Stomach (tissue), 4 donors: ENCODE data around the gene ATP23.

ENCODE experiments used
- EP300 ChIP-seq: sonication (generic); formaldehyde crosslinking; IDR thresholded peaks from one replicate; pipeline ENCODE4 v1.6.1; 2017; ENCODE audit warnings: antibody characterized with exemption
- POLR2AphosphoS5 ChIP-seq, 3 donors: sonication (generic); formaldehyde crosslinking; IDR thresholded peaks; one replicate each; pipeline ENCODE4 v1.6.1; 2016; ENCODE audit warnings: antibody characterized with exemption in 3 of 3
- TF ChIP-seq, protein P1 (sequence below), 7 experiments: fragments of 450-650 bp in 4 of 7; fragments of 200-600 bp in 3 of 7; sonication (generic) in 3 of 7; IDR thresholded peaks; one replicate each; pipeline ENCODE4 v1.5.1; 2016 to 2019; ENCODE audit warnings: antibody characterized with exemption in 7 of 7, control low read depth in 2 of 7, mild to moderate bottlenecking in 1 of 7

DNA sequence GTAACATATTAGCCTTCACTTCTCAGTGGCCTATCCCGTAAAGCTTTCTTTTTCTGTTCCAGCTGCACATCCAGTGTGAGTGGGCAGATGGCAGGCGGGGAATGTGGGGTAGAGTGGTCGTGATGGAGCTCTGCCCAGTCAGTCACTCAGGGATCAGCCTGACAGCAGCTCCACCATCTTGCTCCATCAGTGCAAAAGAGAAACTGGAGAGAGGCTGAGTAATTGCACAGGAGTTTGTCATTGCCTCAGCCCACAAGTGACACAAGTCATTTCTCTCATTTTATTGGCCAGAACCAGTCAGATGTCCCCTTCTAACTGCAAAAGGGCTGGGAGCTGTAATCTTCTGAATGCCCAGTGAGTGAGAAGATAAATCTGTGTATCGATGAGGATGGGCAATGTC is 66.5 kb downstream of the ATP23 start:
- TF ChIP-seq, protein P1, sequence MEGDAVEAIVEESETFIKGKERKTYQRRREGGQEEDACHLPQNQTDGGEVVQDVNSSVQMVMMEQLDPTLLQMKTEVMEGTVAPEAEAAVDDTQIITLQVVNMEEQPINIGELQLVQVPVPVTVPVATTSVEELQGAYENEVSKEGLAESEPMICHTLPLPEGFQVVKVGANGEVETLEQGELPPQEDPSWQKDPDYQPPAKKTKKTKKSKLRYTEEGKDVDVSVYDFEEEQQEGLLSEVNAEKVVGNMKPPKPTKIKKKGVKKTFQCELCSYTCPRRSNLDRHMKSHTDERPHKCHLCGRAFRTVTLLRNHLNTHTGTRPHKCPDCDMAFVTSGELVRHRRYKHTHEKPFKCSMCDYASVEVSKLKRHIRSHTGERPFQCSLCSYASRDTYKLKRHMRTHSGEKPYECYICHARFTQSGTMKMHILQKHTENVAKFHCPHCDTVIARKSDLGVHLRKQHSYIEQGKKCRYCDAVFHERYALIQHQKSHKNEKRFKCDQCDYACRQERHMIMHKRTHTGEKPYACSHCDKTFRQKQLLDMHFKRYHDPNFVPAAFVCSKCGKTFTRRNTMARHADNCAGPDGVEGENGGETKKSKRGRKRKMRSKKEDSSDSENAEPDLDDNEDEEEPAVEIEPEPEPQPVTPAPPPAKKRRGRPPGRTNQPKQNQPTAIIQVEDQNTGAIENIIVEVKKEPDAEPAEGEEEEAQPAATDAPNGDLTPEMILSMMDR (IDR thresholded peaks at IDR 0.05), result no peak
- TF ChIP-seq EP300 (no peak), POLR2AphosphoS5 (IDR thresholded peaks at IDR 0.05) (no peak)
